OCI-LY1 (cell line): ENCODE measurements around the gene MAPKBP1.

ENCODE experiments used
- H2AFZ ChIP-seq: fragments of 200-600 bp; sonication (generic), shearing (Covaris generic); 2 replicates; pipeline ENCODE4 v1.6.0; 2014; ENCODE audit warnings: antibody characterized with exemption, mild to moderate bottlenecking, low read length
- H3F3A ChIP-seq: fragments of 200-600 bp; sonication (generic), shearing (Covaris generic); 2 replicates; pipeline ENCODE4 v1.6.0; 2014; ENCODE audit warnings: mild to moderate bottlenecking, antibody characterized with exemption, low read length, moderate library complexity; ENCODE audit not compliant: insufficient read depth
- H3K27ac ChIP-seq: fragments of 200-600 bp; sonication (generic); 2 replicates; pipeline ENCODE4 v1.5.1; 2014; ENCODE audit warnings: low read length, mixed run types, mild to moderate bottlenecking, low read depth; ENCODE audit not compliant: poor library complexity, severe bottlenecking
- H3K27me3 ChIP-seq: fragments of 200-600 bp; sonication (generic); 2 replicates; pipeline ENCODE4 v1.6.0; 2014; ENCODE audit warnings: antibody characterized with exemption, mild to moderate bottlenecking, low read length, moderate library complexity; ENCODE audit not compliant: insufficient read depth
- H3K36me3 ChIP-seq: fragments of 200-600 bp; sonication (generic); 2 replicates; pipeline ENCODE4 v1.6.1; 2014; ENCODE audit warnings: mild to moderate bottlenecking, antibody characterized with exemption, low read length, moderate library complexity, mixed read lengths; ENCODE audit not compliant: insufficient read depth
- H3K4me1 ChIP-seq: fragments of 200-600 bp; sonication (generic); 2 replicates; pipeline ENCODE4 v1.5.1; 2014; ENCODE audit warnings: mild to moderate bottlenecking, low read length, moderate library complexity; ENCODE audit not compliant: insufficient read depth, severe bottlenecking
- H3K4me2 ChIP-seq: fragments of 200-600 bp; sonication (generic), shearing (Covaris generic); 2 replicates; pipeline ENCODE4 v1.6.1; 2014; ENCODE audit warnings: low read length
- H3K4me3 ChIP-seq: fragments of 200-600 bp; sonication (generic); 2 replicates; pipeline ENCODE4 v1.5.1; 2014; ENCODE audit warnings: low read length, low read depth, mild to moderate bottlenecking, mixed read lengths; ENCODE audit not compliant: poor library complexity, severe bottlenecking
- H3K79me2 ChIP-seq: fragments of 200-600 bp; shearing (Covaris generic); 2 replicates; pipeline ENCODE4 v1.6.1; 2016; ENCODE audit warnings: mixed run types, low read length, mixed read lengths; ENCODE audit not compliant: insufficient read depth
- H3K9ac ChIP-seq: fragments of 200-600 bp; sonication (generic), shearing (Covaris generic); 2 replicates; pipeline ENCODE4 v1.6.1; 2014; ENCODE audit warnings: mild to moderate bottlenecking, low read length, mixed read lengths
- H3K9me2 ChIP-seq: fragments of 200-600 bp; sonication (generic), shearing (Covaris generic); 2 replicates; pipeline ENCODE4 v1.6.1; 2014; ENCODE audit warnings: low read depth, mild to moderate bottlenecking, low read length, mixed read lengths
- H3K9me3 ChIP-seq: fragments of 200-600 bp; shearing (Covaris generic); 2 replicates; pipeline ENCODE4 v1.6.1; 2014; ENCODE audit warnings: low read length, mixed read lengths
- H4K20me1 ChIP-seq: fragments of 200-600 bp; sonication (generic), shearing (Covaris generic); 2 replicates; pipeline ENCODE4 v1.6.0; 2016; ENCODE audit warnings: mild to moderate bottlenecking, low read length; ENCODE audit not compliant: insufficient read depth
- EZH2 ChIP-seq: fragments of 200-600 bp; sonication (generic), shearing (Covaris generic); IDR thresholded peaks from 2 replicates; pipeline ENCODE4 v1.8.0; 2017; ENCODE audit warnings: borderline replicate concordance, mixed run types, mild to moderate bottlenecking, antibody characterized with exemption, low read length, moderate library complexity, mixed read lengths
- TF ChIP-seq, protein P1 (sequence below): fragments of 200-600 bp; sonication (generic), shearing (Covaris generic); IDR thresholded peaks from 2 replicates; pipeline ENCODE4 v1.5.1; 2017; ENCODE audit warnings: mild to moderate bottlenecking, antibody characterized with exemption, low read length, moderate library complexity, mixed read lengths

Gene MAPKBP1

DNA sequence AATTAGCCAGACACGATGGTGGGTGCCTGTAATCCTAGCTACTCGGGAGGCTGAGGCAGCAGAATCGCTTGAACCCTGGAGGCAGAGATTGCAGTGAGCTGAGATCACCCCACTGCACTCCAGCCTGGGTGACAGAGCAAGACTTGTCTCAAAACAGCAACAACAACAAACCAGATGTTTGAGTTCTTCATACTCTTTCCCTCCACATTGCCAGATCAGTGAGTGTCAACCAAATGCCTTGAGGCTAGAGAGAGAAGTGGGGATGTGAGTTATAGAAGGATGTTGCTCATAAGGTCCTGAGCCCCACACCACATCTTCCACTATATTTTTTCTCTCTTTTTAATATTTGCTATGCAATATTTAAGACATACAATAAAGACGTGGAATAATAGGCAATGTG is 19.8 kb downstream of the MAPKBP1 start:
- no peak overlapping the region for H3K4me2 ChIP-seq

DNA sequence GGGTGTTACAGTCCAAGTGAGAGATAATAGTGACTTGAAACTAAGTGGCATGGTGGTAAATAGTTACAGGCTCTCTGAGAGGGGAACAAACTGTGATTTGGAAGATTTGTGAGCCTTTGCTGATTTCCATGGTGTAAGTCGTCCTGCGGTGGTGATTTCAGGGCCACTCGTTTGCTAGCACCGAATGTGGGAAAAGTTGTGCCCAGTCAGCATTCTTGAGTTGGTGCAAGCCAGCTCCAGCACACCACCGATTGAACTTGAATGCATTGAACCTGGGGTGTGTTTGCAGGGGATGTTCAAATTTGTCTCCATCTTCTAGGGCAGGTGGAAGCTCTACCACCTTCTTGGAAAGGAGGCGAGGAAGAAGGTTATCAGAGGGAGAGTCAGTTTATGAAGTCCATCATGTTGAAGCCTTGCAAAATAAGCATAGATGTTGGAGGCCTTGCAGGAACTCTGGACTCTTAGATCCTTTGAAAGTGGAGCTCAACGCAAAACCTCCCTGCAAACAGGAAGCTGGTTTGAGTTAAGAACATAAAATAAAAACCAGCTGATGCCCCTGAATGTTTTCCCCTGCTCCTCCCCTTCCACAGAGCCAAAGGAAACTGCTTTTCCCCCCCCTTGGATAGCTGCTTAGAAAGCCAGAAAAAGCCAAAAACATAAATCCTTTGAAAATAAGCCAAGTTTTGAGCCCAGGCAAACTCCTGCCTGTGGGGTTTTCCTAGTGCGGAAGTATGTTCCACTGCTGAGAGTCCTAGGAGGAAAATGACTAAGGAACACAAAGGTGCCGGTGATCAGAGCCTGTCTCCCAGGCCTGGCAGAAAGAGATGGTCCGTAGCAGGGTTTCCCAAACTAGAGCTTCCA is 21.9 kb downstream of the MAPKBP1 start:
- Histone ChIP-seq H3K4me2 (no peak overlapping the region), H3K27ac (peak overlapping the region; percentile 52), H3K9ac (no peak overlapping the region)

More for the DNA sequence above, 19.8 kb downstream of the MAPKBP1 start:
- no peaks in the 10 kb centered on the region for H4K20me1 ChIP-seq
- H2AFZ ChIP-seq: no peak overlapping the region
- H3K9me3 ChIP-seq: no peaks in the 10 kb centered on the region
- no peak for TF ChIP-seq EZH2
- TF ChIP-seq, protein P1, sequence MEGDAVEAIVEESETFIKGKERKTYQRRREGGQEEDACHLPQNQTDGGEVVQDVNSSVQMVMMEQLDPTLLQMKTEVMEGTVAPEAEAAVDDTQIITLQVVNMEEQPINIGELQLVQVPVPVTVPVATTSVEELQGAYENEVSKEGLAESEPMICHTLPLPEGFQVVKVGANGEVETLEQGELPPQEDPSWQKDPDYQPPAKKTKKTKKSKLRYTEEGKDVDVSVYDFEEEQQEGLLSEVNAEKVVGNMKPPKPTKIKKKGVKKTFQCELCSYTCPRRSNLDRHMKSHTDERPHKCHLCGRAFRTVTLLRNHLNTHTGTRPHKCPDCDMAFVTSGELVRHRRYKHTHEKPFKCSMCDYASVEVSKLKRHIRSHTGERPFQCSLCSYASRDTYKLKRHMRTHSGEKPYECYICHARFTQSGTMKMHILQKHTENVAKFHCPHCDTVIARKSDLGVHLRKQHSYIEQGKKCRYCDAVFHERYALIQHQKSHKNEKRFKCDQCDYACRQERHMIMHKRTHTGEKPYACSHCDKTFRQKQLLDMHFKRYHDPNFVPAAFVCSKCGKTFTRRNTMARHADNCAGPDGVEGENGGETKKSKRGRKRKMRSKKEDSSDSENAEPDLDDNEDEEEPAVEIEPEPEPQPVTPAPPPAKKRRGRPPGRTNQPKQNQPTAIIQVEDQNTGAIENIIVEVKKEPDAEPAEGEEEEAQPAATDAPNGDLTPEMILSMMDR: no peak
- no peaks in the 10 kb centered on the region for H3K36me3 ChIP-seq
- H3K27ac ChIP-seq: peak overlapping the region; percentile 7
- H3K9me2 ChIP-seq: no peaks in the 10 kb centered on the region
- H3F3A ChIP-seq: no peaks in the 10 kb centered on the region
- no peak overlapping the region for H3K4me3 ChIP-seq
- H3K9ac ChIP-seq: no peak overlapping the region
- H3K27me3 ChIP-seq: no peaks in the 10 kb centered on the region
- peaks cover 66% of the 10 kb centered on the region for H3K4me1 ChIP-seq
- H3K79me2 ChIP-seq: no peaks in the 10 kb centered on the region

DNA sequence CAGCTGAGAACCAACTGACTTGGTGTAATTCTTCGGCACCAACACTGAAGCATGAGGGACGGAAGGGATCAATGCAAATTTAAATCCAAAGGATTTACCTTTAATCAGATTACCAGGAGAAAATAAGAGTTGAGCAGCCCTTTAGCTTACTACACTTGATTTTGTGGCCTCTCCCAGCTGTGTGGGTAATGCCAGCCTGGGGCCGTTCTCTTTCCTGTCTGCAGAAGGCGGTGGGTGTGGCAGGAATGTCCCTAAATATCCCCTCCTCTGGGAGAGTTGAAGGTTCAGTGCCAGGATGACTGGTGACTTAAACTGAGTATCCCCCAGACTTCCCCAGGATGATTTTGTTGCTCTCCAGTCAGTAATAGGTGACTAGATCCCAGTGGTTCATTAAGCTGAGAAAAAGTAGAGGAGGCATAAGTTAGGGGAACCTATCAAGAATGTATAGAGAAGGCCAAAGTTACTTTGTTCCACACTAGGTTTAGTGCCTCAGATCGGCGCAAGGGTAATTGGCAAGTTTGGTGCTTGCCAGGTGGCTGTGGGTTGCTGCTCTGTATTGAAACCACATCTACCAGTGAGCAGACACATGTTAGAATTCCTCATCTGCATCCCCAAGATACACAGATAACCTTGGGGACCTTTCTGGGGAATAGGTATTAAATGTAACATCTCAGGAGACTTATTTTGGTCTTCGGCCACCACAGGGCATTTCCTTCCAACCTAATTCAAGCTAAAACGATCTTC is 23.1 kb downstream of the MAPKBP1 start:
- Histone ChIP-seq H4K20me1 (no peaks in the 10 kb centered on the region), H3K36me3 (peaks cover 15% of the 10 kb centered on the region), H3F3A (no peaks in the 10 kb centered on the region), H3K4me2 (no peak overlapping the region), H3K9ac (no peak overlapping the region), H2AFZ (no peak overlapping the region), H3K4me1 (peaks cover 36% of the 10 kb centered on the region), H3K4me3 (no peak overlapping the region), H3K9me3 (peaks cover 5% of the 10 kb centered on the region; the same call in 1 of the 2 replicates), H3K27ac (no peak overlapping the region), H3K9me2 (no peaks in the 10 kb centered on the region), H3K27me3 (no peaks in the 10 kb centered on the region), H3K79me2 (no peaks in the 10 kb centered on the region)
- TF ChIP-seq, protein P1: no peak
- no peak for TF ChIP-seq EZH2

More for the DNA sequence above, 21.9 kb downstream of the MAPKBP1 start:
- no peaks in the 10 kb centered on the region for H3K79me2 ChIP-seq
- no peaks in the 10 kb centered on the region for H3K27me3 ChIP-seq
- no peaks in the 10 kb centered on the region for H3F3A ChIP-seq
- H3K4me3 ChIP-seq: no peak overlapping the region
- no peak for TF ChIP-seq EZH2
- TF ChIP-seq, protein P1: no peak
- peaks cover 9% of the 10 kb centered on the region for H3K36me3 ChIP-seq
- H4K20me1 ChIP-seq: no peaks in the 10 kb centered on the region
- H2AFZ ChIP-seq: no peak overlapping the region
- H3K9me2 ChIP-seq: no peaks in the 10 kb centered on the region
- H3K9me3 ChIP-seq: peaks cover 1% of the 10 kb centered on the region; the same call in 1 of the 2 replicates
- peaks cover 48% of the 10 kb centered on the region for H3K4me1 ChIP-seq
